ENCODE measurements around the gene IMMP2L.
"Not testable (repeated sequence)": the region's sequence is repeated elsewhere in the genome, so short reads cannot be mapped to it uniquely, and the experiment has no call there.

Gene IMMP2L

GRCh38 chr7:110962374-110962773 is 599.9 kb downstream of the IMMP2L start:
- no peak for DNase-seq

- no peak for DNase-seq
Measured at GRCh38 chr7:110960811-110961210, 601.5 kb downstream of the IMMP2L start.

GRCh38 chr7:110948280-110948679 is 614.0 kb downstream of the IMMP2L start:
- no peak for DNase-seq

- no peak for DNase-seq
Measured at GRCh38 chr7:110947408-110947807, 614.9 kb downstream of the IMMP2L start.

- no peak for DNase-seq
Measured at GRCh38 chr7:110944966-110945644, 617.2 kb downstream of the IMMP2L start.

- no peak for DNase-seq
Measured at GRCh38 chr7:110944448-110944847, 617.8 kb downstream of the IMMP2L start.

GRCh38 chr7:110943701-110944345 is 618.5 kb downstream of the IMMP2L start:
- no peak for DNase-seq

- DNase-seq = no peak
Measured at GRCh38 chr7:110941385-110941784, 620.9 kb downstream of the IMMP2L start.

- DNase-seq = no peak
Measured at GRCh38 chr7:110940756-110941155, 621.5 kb downstream of the IMMP2L start.

- DNase-seq = no peak
Measured at GRCh38 chr7:110938165-110938564, 624.1 kb downstream of the IMMP2L start.

GRCh38 chr7:110936665-110937064 is 625.6 kb downstream of the IMMP2L start:
- not testable (repeated sequence) for DNase-seq

GRCh38 chr7:110929480-110930249 is 632.6 kb downstream of the IMMP2L start:
- no peak for DNase-seq

GRCh38 chr7:110922906-110923305 is 639.4 kb downstream of the IMMP2L start:
- DNase-seq = no peak

GRCh38 chr7:110921595-110922151 is 640.6 kb downstream of the IMMP2L start:
- no peak for DNase-seq

- DNase-seq = no peak
Measured at GRCh38 chr7:110918949-110919548, 643.2 kb downstream of the IMMP2L start.

- no peak for DNase-seq
Measured at GRCh38 chr7:110914263-110914662, 648.0 kb downstream of the IMMP2L start.

GRCh38 chr7:110911632-110912031 is 650.7 kb downstream of the IMMP2L start:
- DNase-seq = no peak

GRCh38 chr7:110909117-110909516 is 653.2 kb downstream of the IMMP2L start:
- no peak for DNase-seq

- no peak for DNase-seq
Measured at GRCh38 chr7:110905773-110906566, 656.3 kb downstream of the IMMP2L start.

- DNase-seq = no peak
Measured at GRCh38 chr7:110898516-110898915, 663.8 kb downstream of the IMMP2L start.

GRCh38 chr7:110897538-110897937 is 664.8 kb downstream of the IMMP2L start:
- DNase-seq = no peak

GRCh38 chr7:110894111-110894510 is 668.2 kb downstream of the IMMP2L start:
- DNase-seq = no peak
